NCI-H345 treated with DMSO at 0.1 percent for 48 hours (cell line): ENCODE data around the gene PDE6G.
"Not testable (repeated sequence)": the region's sequence is repeated elsewhere in the genome, so short reads cannot be mapped to it uniquely, and the experiment has no call there.

Experiments
- DNase-seq: peaks from one replicate; lab custom pipeline; 2025; ENCODE audit not compliant: unreplicated experiment; lab: John Stamatoyannopoulos, UW

Gene PDE6G

GRCh38 chr17:81687770-81688541, 31.6 kb upstream of the PDE6G start:
- DNase-seq = no peak

- DNase-seq = no peak
Observed at GRCh38 chr17:81686614-81687013, 30.3 kb upstream of the PDE6G start.

- DNase-seq = no peak
Observed at GRCh38 chr17:81685108-81685507, 28.8 kb upstream of the PDE6G start.

- no peak for DNase-seq
Observed at GRCh38 chr17:81684442-81684911, 28.1 kb upstream of the PDE6G start.

GRCh38 chr17:81683584-81684441, 27.5 kb upstream of the PDE6G start, which contains the start of the genes ARL16 and HGS:
TSS of gene ARL16 (minus strand) at chr17:81683797. CDS start at chr17:81683753, 44 bp downstream.
TSS of gene HGS (plus strand) at chr17:81684011. CDS start at chr17:81684067, 56 bp downstream.
- peak; percentile 99 for DNase-seq

GRCh38 chr17:81683208-81683583, 26.9 kb upstream of the PDE6G start:
- no peak for DNase-seq

GRCh38 chr17:81682565-81683207, 26.3 kb upstream of the PDE6G start:
- no peak for DNase-seq

- peak; percentile 92 for DNase-seq
Observed at GRCh38 chr17:81681672-81682071, 25.3 kb upstream of the PDE6G start.

- no peak for DNase-seq
Observed at GRCh38 chr17:81680150-81680549, 23.8 kb upstream of the PDE6G start.

- no peak for DNase-seq
Observed at GRCh38 chr17:81676906-81677305, 20.6 kb upstream of the PDE6G start.

GRCh38 chr17:81675515-81676221, 19.3 kb upstream of the PDE6G start:
- not testable (repeated sequence) for DNase-seq

- DNase-seq = no peak
Observed at GRCh38 chr17:81673561-81674258, 17.4 kb upstream of the PDE6G start.

GRCh38 chr17:81672954-81673353, 16.6 kb upstream of the PDE6G start:
- no peak for DNase-seq

- no peak for DNase-seq
Observed at GRCh38 chr17:81672504-81672903, 16.2 kb upstream of the PDE6G start.

GRCh38 chr17:81667754-81668153, 11.4 kb upstream of the PDE6G start:
- no peak for DNase-seq

GRCh38 chr17:81666342-81667191, 10.2 kb upstream of the PDE6G start, which contains the start of the genes CCDC137 and OXLD1:
TSS of gene CCDC137 (plus strand) at chr17:81666737. CDS start at chr17:81666767, 30 bp downstream.
TSS of gene OXLD1 (minus strand) at chr17:81666605. CDS start at chr17:81666577, 28 bp downstream.
- DNase-seq = peak; percentile 95

- DNase-seq = no peak
Observed at GRCh38 chr17:81666092-81666341, 9.7 kb upstream of the PDE6G start.

GRCh38 chr17:81665205-81666091, 9.1 kb upstream of the PDE6G start:
- DNase-seq = no peak
